ENCODE measurements around the gene PLCB2. TPM values are rescaled to one million over a fixed set of nuclear protein-coding genes. Genes with fewer than 3 reads are reported as not detected.

PLCB2 gene
- total RNA-seq, 2 donors from 2014 or later, result 4.4 to 5.3 TPM

DNA sequence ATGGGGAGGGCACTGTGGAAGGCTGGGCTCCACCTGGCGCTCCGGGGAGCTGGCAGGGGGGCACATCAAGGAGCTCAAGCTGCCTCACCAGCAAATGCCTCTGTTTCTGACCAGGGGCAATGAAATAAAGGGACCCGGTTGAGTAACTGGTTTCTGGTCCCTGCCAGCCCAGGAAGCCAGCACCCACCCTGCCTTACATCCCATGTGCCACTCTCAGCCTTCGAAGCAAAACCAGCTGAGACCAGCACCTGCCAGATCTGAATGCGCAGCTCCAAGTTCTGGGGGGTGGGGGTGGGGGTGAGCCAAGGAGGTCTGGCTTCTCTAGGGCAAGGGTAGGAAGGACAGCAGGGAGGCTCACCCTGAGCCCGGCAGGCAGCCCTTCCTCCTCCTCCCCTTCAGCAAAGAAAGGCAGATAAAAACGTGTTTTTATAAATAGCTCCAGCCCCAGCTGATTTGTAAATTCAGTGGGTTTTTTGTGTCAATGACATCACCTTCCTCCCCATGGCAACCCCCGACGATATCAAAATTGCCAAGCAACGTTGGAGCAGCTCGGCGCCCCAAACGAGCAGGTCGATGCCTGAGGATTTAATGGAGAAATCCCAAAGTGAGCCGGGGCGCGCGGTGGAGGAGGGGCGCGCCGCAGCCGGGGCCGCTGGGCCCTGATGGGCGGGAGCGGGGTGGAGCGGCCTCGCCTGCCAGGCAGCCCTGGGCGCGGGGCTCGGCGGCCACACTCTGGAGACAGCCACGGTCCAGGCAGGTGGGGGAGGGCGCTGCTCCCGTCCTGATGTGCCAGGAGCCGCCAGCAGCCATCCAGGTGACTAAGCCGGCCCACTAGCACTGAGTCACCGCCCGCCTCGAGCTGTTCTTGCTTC lies 69.0 kb downstream of the PLCB2 start, which contains the start of gene PAK6:
TSS of gene PAK6 (plus strand) at position 532 of the 872 bp plus-strand sequence. CDS start 25,723 bp downstream, outside the sequence.
- WGBS, 2 experiments (ENCODE audit: insufficient coverage in 1 of 2, insufficient read length in 1 of 2), result 6 to 9% methylated on average over 25 to 39 of the region's 39 CpGs

More for the DNA sequence above, 69.0 kb downstream of the PLCB2 start, which contains the start of gene PAK6:
- H3K9ac ChIP-seq (ENCODE audit: extremely low read depth, low read length, poor library complexity, severe bottlenecking), result no peak within 1 kb of the TSS
- Mint-ChIP-seq H3K4me3 (peak within 1 kb of the TSS; percentile 39), H3K27ac (peak within 1 kb of the TSS; percentile 19), H3K4me1 (peaks cover 17% of the 10 kb centered on the region), H3K9me3 (no peaks in the 10 kb centered on the region), H3K36me3 (ENCODE audit: low read depth) (no peaks in the 10 kb centered on the region), H3K27me3 (ENCODE audit: insufficient read depth) (peaks cover 29% of the 10 kb centered on the region)
- H3K4me1 ChIP-seq (ENCODE audit: control insufficient read depth, insufficient read depth, low read length), result peaks cover 3% of the 10 kb centered on the region
- TF ChIP-seq CTCF (conservative IDR thresholded peaks at IDR 0.05), result no peak
- H3K27ac ChIP-seq (ENCODE audit: low read depth, low read length), result no peak within 1 kb of the TSS
- peak; percentile 96 for DNase-seq
- H3K27me3 ChIP-seq (ENCODE audit: control insufficient read depth, insufficient read depth, low read length, poor library complexity, severe bottlenecking), result peaks cover 16% of the 10 kb centered on the region
- H3K4me3 ChIP-seq (ENCODE audit: low read length), result peak within 1 kb of the TSS; percentile 69
- no peaks in the 10 kb centered on the region for H3K36me3 ChIP-seq (ENCODE audit: control insufficient read depth, insufficient read depth, low read length)
- no peaks in the 10 kb centered on the region for H3K9me3 ChIP-seq (ENCODE audit: control insufficient read depth, low read length)

Other genes starting within 250 kb of the PLCB2 start
- gene BMF, start 199.1 kb downstream of the PLCB2 start, total RNA-seq, result 10 to 100 TPM; 48.3 to 53.5 TPM
- 100 to 1,000 TPM in 1 of 2 donors, 10 to 100 TPM in 1; 58.6 to 108 TPM for gene BUB1B, start 146.9 kb downstream of the PLCB2 start, total RNA-seq
- gene PAK6, start 68.9 kb downstream of the PLCB2 start, total RNA-seq, result 1 to 10 TPM; 7.7 to 9.1 TPM
- not detected for gene ANKRD63, start 24.9 kb downstream of the PLCB2 start, total RNA-seq
- 1 to 10 TPM; 4.6 to 8.6 TPM for gene INAFM2, start 15.8 kb upstream of the PLCB2 start, total RNA-seq
- under 1 TPM; 0.15 to 0.42 TPM for gene CCDC9B, start 33.0 kb upstream of the PLCB2 start, total RNA-seq
- not detected for gene PHGR1, start 43.1 kb upstream of the PLCB2 start, total RNA-seq
- gene DISP2, start 50.3 kb upstream of the PLCB2 start, total RNA-seq, result under 1 TPM; 0.04 to 0.40 TPM
- gene KNSTRN, start 74.8 kb upstream of the PLCB2 start, total RNA-seq, result 10 to 100 TPM; 57.6 to 92.4 TPM
- 10 to 100 TPM; 90.6 to 98.7 TPM for gene IVD, start 97.9 kb upstream of the PLCB2 start, total RNA-seq
- gene BAHD1, start 133.0 kb upstream of the PLCB2 start, total RNA-seq, result 10 to 100 TPM; 23.5 to 30.1 TPM
- 10 to 100 TPM; 33.7 to 43.0 TPM for gene CHST14, start 163.0 kb upstream of the PLCB2 start, total RNA-seq